ENCODE measurements around the gene LRTM1. TPM values are rescaled to one million over a fixed set of nuclear protein-coding genes. Genes with fewer than 3 reads are reported as not detected.

LRTM1 gene
- total and polyA plus RNA-seq, 2 donors (not counting 3 experiments of a cell fraction or from before 2014, with no cell fraction given) = not detected

DNA sequence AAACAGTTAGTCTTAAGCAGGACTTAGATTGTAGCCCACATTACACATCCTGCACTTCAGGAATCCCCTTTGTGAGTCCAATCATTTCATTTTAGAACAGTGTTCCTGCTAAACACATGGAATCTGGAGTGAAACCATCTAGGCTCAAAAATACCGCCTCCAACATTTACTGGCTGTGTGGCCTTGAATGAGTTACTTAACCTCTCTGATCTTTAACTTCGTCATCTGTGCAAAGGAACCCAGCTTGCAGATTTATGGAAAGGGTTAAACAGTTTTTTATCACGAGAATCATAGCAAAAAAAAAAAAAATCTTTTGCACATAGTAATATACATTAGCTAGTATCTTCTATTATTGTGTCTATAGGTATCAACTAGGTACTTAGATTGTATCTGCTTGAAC lies 8.0 kb upstream of the LRTM1 start:
- DNase-seq (ENCODE audit: low read depth, low spot score) = no peak
- no TSS peak for BruUV-seq (replicated peaks)
- no peak for TF ChIP-seq EZH2 (IDR thresholded peaks at IDR 0.05; ENCODE audit: borderline replicate concordance, low read depth, low read length, severe bottlenecking)
- TF ChIP-seq FOS (IDR thresholded peaks at IDR 0.05; ENCODE audit: borderline replicate concordance, insufficient read depth, low read length) = no peak
- TF ChIP-seq MYC (IDR thresholded peaks at IDR 0.05; ENCODE audit: low read depth, low read length) = no peak
- TF ChIP-seq POLR2AphosphoS5 (IDR thresholded peaks at IDR 0.05; ENCODE audit: insufficient read depth, low read depth, low read length) = no peak
- TF ChIP-seq, protein P1, sequence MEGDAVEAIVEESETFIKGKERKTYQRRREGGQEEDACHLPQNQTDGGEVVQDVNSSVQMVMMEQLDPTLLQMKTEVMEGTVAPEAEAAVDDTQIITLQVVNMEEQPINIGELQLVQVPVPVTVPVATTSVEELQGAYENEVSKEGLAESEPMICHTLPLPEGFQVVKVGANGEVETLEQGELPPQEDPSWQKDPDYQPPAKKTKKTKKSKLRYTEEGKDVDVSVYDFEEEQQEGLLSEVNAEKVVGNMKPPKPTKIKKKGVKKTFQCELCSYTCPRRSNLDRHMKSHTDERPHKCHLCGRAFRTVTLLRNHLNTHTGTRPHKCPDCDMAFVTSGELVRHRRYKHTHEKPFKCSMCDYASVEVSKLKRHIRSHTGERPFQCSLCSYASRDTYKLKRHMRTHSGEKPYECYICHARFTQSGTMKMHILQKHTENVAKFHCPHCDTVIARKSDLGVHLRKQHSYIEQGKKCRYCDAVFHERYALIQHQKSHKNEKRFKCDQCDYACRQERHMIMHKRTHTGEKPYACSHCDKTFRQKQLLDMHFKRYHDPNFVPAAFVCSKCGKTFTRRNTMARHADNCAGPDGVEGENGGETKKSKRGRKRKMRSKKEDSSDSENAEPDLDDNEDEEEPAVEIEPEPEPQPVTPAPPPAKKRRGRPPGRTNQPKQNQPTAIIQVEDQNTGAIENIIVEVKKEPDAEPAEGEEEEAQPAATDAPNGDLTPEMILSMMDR (IDR thresholded peaks at IDR 0.05; ENCODE audit: extremely low read depth in 1 of 2, insufficient read depth in 1 of 2, low read depth in 1 of 2, low read length in 2 of 2) = no peak
- no peak for TF ChIP-seq POLR2A (IDR thresholded peaks at IDR 0.05; ENCODE audit: low read depth, low read length)
- TF ChIP-seq MAX (IDR thresholded peaks at IDR 0.05; ENCODE audit: insufficient read depth, insufficient read length) = no peak
- TF ChIP-seq GATA2 (IDR thresholded peaks at IDR 0.05; ENCODE audit: insufficient read depth, insufficient read length, low read depth, low read length) = no peak
- no peak for TF ChIP-seq JUN (IDR thresholded peaks at IDR 0.05; ENCODE audit: borderline replicate concordance, insufficient read depth, insufficient read length, low read depth)
- no peak overlapping the region for H3K4me3 ChIP-seq (replicated peaks in 1 of 3; ENCODE audit: insufficient read depth in 1 of 3, low read depth in 1 of 3, low read length in 3 of 3)
- ChIA-PET POLR2A (no interaction called here), CTCF (no interaction called here)
- H3K27me3 ChIP-seq (ENCODE audit: control insufficient read depth in 2 of 2, insufficient read depth in 2 of 2, low read length in 2 of 2) = no peaks in the 10 kb centered on the region
- intact Hi-C loops (cut with micrococcal nuclease) = no loop called here
- no peak for FAIRE-seq
- H3K4me1 ChIP-seq (ENCODE audit: control insufficient read depth, extremely low read depth, insufficient read depth, low read length) = no peaks in the 10 kb centered on the region
- H3K36me3 ChIP-seq (ENCODE audit: control insufficient read depth in 2 of 2, extremely low read depth in 1 of 2, insufficient read depth in 2 of 2, low read length in 2 of 2) = no peaks in the 10 kb centered on the region
- no peak overlapping the region for H2AFZ ChIP-seq (ENCODE audit: low read depth, low read length)
- no peak overlapping the region for H3K27ac ChIP-seq (ENCODE audit: insufficient read depth, low read depth, low read length)
- dilution Hi-C loops (cut with MboI; ENCODE audit: extremely low pct_ligation_motif_present, low sequenced_read_pairs) = no loop called here
- no peak overlapping the region for H3K4me2 ChIP-seq (ENCODE audit: insufficient read depth, low read length)
- peaks cover 2% of the 10 kb centered on the region for H3K9me3 ChIP-seq (replicated peaks; ENCODE audit: control insufficient read depth, insufficient read depth, low read length)
- no peak overlapping the region for H3K9ac ChIP-seq (replicated peaks; ENCODE audit: extremely low read depth, insufficient read depth, low read length)
- no peaks in the 10 kb centered on the region for H4K20me1 ChIP-seq (replicated peaks; ENCODE audit: control insufficient read depth, extremely low read depth, insufficient read depth, low read length)
- H3K79me2 ChIP-seq (ENCODE audit: control insufficient read depth, insufficient read depth, low read length) = no peaks in the 10 kb centered on the region
- H3K9me1 ChIP-seq (replicated peaks; ENCODE audit: control insufficient read depth, extremely low read depth, insufficient read depth, low read length) = no peaks in the 10 kb centered on the region
